ENCODE data around the gene PARP9.

- no peak for TF ChIP-seq CTCF (IDR thresholded peaks at IDR 0.05; ENCODE audit: low read length)
- TF ChIP-seq EZH2 (IDR thresholded peaks at IDR 0.05; ENCODE audit: borderline replicate concordance, low read length) = no peak
These were observed 44.8 kb upstream of the PARP9 start for GRCh38 chr3:122608916-122609315.

Data from OCI-LY1 (cell line).